Measurements from ENCODE around the gene ZDHHC7.
"Not testable (repeated sequence)": the region's sequence is repeated elsewhere in the genome, so short reads cannot be mapped to it uniquely, and the experiment has no call there.

Gene ZDHHC7

DNA sequence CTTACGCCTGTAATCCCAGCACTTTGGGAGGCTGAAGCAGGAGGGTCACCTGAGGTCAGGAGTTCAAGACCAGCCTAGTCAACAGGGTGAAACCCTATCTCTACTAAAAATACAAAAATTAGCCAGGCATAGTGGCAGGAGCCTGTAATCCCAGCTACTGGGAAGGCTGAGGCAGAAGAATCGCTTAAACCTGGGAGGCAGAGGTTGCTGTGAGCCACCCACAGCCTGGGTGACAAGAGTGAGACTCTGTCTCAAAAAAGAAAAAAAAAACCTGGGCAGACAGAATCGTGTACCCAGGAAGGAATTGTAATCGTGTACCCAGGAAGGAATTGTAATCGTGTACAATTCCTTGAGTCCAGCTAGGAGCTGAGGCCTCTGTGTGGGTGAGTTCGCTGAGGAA lies 72.7 kb downstream of the ZDHHC7 start:
- H3K4me1 ChIP-seq (ENCODE audit: control insufficient read depth, insufficient read depth, low read length); H3K27me3 ChIP-seq (ENCODE audit: control insufficient read depth, insufficient read depth, low read length); H3K36me3 ChIP-seq (ENCODE audit: control insufficient read depth, insufficient read depth, low read length); H3K9ac ChIP-seq (ENCODE audit: low read depth, low read length); H3K4me3 ChIP-seq (ENCODE audit: low read depth, low read length); H3K9me3 ChIP-seq (ENCODE audit: control insufficient read depth, insufficient read depth, low read length): not testable (repeated sequence)

DNA sequence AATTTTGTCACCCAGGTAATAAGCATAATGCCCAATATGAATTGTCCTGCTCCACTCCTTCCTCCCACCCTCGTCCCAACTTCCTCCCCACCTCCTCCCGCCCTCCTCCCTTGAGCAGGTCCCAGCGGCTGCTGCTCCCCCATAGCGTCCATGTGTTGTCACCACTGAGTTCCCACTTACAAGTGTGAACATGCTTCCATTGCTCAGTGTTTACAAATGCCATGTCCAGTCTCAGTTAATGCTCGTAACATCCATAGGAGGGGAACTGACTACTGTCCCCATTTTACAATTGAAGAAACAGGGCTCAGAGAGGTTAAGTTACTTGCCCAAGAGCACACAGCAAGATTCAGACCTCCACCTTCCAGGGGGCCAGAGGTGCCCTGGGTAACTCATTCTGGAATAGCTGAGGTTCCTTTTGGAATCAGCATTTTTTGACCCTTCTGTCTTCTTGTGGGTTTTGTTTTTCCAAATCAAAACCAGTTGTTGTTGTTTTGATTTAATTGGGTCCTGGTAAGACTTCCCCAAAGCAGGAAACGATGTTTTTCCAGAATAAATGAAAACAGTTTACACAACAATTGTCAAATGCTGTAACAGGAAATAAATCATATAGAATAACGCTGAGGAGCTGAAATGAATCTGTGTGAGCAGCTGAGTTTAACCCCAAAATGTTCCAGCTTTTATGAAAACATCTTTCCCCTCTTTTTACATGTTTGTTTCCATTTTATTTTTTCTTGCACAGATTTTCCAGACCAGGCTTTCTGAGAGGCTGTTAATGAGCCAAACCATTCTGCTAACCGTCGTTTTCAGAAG lies 73.9 kb downstream of the ZDHHC7 start:
- Histone ChIP-seq H3K9me3 (ENCODE audit: control insufficient read depth, insufficient read depth, low read length) (no peaks in the 10 kb centered on the region), H3K4me1 (ENCODE audit: control insufficient read depth, insufficient read depth, low read length) (no peaks in the 10 kb centered on the region), H3K36me3 (ENCODE audit: control insufficient read depth, insufficient read depth, low read length) (no peaks in the 10 kb centered on the region), H3K9ac (ENCODE audit: low read depth, low read length) (no peak overlapping the region), H3K27me3 (ENCODE audit: control insufficient read depth, insufficient read depth, low read length) (no peaks in the 10 kb centered on the region), H3K4me3 (ENCODE audit: low read depth, low read length) (no peak overlapping the region)

DNA sequence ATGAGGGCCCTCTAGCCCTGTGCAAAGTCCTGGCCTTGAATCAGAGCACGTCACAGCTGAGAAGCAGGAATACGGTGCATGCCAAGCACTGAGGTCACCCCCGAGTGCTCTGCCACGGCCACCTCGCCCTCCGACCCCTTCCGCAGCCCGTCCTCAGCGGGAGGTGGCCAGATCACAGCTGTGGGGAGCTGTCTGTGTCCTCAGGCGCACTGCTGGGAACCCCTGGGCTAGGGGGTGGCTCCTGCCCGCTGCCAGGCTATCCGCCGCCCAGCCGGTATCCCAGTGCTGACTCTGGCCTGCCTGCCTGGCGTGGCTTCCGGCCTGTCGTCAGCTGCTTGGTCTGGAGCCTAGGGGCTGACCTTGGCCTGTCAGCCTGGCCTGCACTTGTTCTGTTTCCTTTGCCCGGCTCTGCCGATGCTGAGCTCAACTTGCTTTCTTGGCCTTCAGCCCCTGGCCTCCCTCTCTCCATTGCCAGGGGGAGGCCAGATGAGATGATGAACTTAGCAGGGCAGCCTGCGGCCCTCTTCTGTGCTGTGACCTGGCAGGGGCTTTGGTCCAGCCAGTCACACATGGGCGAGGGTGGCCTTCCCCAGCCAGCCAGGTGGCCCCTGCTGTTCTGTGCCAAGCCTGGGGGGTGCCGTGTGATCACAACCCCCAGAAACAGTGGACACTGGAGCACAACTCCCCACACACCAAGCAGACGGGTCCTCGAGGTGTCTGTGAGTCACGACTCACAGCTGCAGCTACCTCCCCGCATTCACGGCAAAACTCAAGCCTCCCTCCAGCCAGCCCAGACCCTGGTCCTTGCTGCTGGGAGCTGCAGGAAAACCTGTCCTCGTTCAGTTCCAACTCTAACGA lies 77.3 kb downstream of the ZDHHC7 start:
- no peaks in the 10 kb centered on the region for H3K9me3 ChIP-seq (ENCODE audit: control insufficient read depth, insufficient read depth, low read length)
- H3K9ac ChIP-seq (ENCODE audit: low read depth, low read length), result no peak overlapping the region
- H3K27me3 ChIP-seq (ENCODE audit: control insufficient read depth, insufficient read depth, low read length), result no peaks in the 10 kb centered on the region
- no peaks in the 10 kb centered on the region for H3K36me3 ChIP-seq (ENCODE audit: control insufficient read depth, insufficient read depth, low read length)
- H3K4me1 ChIP-seq (ENCODE audit: control insufficient read depth, insufficient read depth, low read length), result no peaks in the 10 kb centered on the region
- no peak overlapping the region for H3K4me3 ChIP-seq (ENCODE audit: low read depth, low read length)

DNA sequence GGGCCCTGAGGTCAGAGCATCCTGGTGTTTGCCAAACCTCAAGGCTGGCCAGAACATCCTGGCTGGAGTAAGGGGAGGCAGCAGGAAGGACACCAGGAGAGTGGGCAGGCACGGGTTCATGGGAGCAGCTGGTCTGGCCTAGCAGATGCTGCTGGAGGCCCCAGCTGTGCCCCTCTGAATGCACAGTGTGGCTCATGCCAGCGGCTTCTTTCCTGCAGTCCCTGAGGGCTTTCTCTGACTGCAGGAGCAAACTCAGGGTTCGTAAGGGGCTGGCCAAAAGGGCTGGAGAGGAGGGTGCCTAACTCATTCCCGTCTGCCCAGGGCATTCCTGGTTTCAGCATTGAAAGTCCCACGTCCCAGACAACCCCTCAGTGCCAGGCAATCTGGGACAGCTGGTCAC lies 78.7 kb downstream of the ZDHHC7 start:
- H3K27me3 ChIP-seq (ENCODE audit: control insufficient read depth, insufficient read depth, low read length), result no peaks in the 10 kb centered on the region
- H3K4me1 ChIP-seq (ENCODE audit: control insufficient read depth, insufficient read depth, low read length), result no peaks in the 10 kb centered on the region
- no peaks in the 10 kb centered on the region for H3K36me3 ChIP-seq (ENCODE audit: control insufficient read depth, insufficient read depth, low read length)

DNA sequence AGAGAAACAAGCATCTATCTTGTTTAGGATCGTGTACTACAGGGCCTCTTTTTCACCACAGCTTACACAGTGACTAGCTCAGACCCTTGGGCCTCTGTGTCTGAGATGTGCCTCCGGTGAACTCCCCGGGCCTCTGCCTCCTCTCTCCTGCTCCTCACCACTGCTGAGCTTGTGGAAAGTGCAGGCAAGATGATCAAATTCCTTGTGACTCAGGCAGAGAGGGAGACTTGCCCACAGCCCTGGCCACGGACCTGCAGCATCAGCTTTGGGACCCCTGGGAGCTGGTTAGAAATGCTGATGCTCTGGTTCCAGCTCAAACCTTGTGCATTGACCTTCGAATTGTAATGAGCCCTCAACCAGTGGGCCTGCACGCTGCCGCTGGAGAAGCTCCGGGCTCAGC lies 79.8 kb downstream of the ZDHHC7 start:
- Histone ChIP-seq H3K9me3 (ENCODE audit: control insufficient read depth, insufficient read depth, low read length) (no peaks in the 10 kb centered on the region), H3K4me1 (ENCODE audit: control insufficient read depth, insufficient read depth, low read length) (no peaks in the 10 kb centered on the region), H3K4me3 (ENCODE audit: low read depth, low read length) (no peak overlapping the region), H3K27me3 (ENCODE audit: control insufficient read depth, insufficient read depth, low read length) (no peaks in the 10 kb centered on the region), H3K36me3 (ENCODE audit: control insufficient read depth, insufficient read depth, low read length) (no peaks in the 10 kb centered on the region), H3K9ac (ENCODE audit: low read depth, low read length) (no peak overlapping the region)

More for the DNA sequence above, 78.7 kb downstream of the ZDHHC7 start:
- H3K4me3 ChIP-seq (ENCODE audit: low read depth, low read length), result no peak overlapping the region
- no peak overlapping the region for H3K9ac ChIP-seq (ENCODE audit: low read depth, low read length)
- no peaks in the 10 kb centered on the region for H3K9me3 ChIP-seq (ENCODE audit: control insufficient read depth, insufficient read depth, low read length)

DNA sequence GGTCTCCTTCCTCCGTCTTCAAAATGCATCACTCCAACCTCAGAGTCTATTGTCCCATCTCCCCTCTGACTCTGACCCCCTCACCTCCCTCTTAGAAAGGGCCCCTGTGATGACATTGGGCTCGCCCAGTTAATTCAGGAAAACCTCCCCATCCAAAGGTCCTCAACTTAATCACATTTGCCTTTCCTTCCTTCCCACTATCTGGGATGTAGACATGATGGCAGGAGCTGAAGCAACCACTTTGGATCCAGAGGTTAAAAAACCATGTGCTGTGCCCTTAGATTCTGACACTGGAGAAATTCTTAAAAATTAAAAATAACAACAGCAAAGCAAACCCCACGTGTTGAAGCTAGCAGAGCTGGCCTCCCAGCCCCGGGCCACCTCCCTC lies 80.2 kb downstream of the ZDHHC7 start:
- Histone ChIP-seq H3K27me3 (ENCODE audit: control insufficient read depth, insufficient read depth, low read length) (no peaks in the 10 kb centered on the region), H3K9ac (ENCODE audit: low read depth, low read length) (no peak overlapping the region), H3K4me1 (ENCODE audit: control insufficient read depth, insufficient read depth, low read length) (no peaks in the 10 kb centered on the region), H3K9me3 (ENCODE audit: control insufficient read depth, insufficient read depth, low read length) (no peaks in the 10 kb centered on the region), H3K4me3 (ENCODE audit: low read depth, low read length) (no peak overlapping the region), H3K36me3 (ENCODE audit: control insufficient read depth, insufficient read depth, low read length) (no peaks in the 10 kb centered on the region)

DNA sequence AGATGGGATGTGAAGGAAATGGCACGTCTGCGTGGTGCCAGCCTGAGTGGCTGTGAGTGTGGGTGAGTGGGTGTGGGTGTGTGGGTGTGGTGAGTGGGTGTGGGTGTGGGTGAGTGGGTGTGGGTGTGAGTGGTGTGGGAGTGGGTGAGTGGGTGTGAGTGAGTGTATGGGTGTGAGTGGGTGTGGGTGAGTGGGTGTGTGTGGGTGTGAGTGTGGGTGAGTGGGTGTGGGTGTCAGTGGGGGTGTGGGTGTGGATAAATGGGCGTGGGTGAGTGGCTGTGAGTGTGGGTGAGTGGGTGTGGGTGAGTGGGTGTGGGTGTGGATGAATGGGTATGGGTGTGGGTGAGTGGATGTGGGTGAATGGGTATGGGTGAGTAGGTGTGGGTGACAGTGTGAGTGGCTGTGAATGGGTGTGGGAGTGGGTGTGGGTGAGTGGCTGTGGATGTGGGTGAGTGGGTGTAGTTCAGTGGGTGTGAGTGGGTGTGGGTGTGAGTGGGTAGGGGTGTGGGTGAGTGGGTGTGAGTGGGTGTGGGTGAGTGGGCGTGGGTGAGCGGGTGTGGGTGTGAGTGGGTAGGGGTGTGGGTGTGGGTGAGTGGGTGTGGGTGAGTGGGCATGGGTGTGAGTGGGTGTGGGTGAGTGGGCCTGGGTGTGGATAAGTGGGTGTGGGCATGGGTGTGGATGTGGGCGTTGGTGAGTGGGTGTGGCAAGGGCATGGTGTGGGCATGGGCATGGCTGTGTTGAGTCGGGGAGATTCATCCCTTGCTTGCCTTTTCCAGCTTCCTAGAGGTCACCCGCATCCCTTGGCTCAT lies 80.8 kb downstream of the ZDHHC7 start:
- Histone ChIP-seq H3K4me3 (ENCODE audit: low read depth, low read length) (no peak overlapping the region), H3K4me1 (ENCODE audit: control insufficient read depth, insufficient read depth, low read length) (no peaks in the 10 kb centered on the region), H3K36me3 (ENCODE audit: control insufficient read depth, insufficient read depth, low read length) (no peaks in the 10 kb centered on the region), H3K9ac (ENCODE audit: low read depth, low read length) (no peak overlapping the region), H3K27me3 (ENCODE audit: control insufficient read depth, insufficient read depth, low read length) (no peaks in the 10 kb centered on the region), H3K9me3 (ENCODE audit: control insufficient read depth, insufficient read depth, low read length) (no peaks in the 10 kb centered on the region)

DNA sequence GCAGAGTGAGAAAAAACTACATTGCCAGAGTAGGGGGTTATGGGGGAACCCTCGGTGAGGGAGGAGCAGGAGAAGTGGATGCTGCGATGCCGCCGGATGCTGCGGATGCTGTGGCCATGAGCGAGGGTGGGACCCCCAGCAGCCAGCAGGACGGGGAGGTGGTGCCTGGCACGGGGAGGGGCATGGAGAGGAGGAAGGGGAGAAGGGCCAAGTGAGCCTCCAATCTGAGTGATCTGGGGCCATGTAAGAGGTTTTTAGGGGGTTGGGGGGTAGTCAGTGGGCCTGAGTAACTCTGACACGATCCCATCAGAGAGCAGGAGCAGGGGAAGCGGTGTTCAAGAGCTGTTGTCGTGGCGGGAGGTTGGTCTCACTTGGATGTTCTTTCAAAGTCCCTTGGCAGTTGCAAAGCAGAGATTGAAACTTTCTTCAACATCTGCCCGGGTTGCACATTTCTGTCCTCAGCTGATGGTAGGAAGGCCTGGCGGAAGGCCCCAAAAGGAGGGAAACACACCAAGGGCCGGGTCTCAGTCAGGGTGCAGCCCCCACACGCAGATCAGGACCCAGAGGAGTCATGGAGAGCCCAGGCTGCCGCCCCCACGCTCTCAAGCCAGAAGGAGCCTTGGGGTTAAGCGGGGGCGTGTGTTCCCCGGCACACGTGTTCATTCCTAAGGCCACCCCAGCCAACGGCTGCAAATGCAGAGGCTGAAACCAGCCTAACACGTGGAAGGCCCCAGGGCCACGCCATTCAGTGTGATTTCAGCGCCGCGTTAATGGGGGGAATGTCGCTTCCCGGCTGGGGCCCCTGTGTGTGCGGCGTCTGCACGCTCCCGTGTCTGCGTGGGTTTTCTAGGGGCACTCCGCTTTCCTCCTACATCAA lies 81.7 kb downstream of the ZDHHC7 start:
- Histone ChIP-seq H3K9me3 (ENCODE audit: control insufficient read depth, insufficient read depth, low read length) (no peaks in the 10 kb centered on the region), H3K9ac (ENCODE audit: low read depth, low read length) (no peak overlapping the region), H3K36me3 (ENCODE audit: control insufficient read depth, insufficient read depth, low read length) (no peaks in the 10 kb centered on the region), H3K27me3 (ENCODE audit: control insufficient read depth, insufficient read depth, low read length) (no peaks in the 10 kb centered on the region), H3K4me3 (ENCODE audit: low read depth, low read length) (no peak overlapping the region), H3K4me1 (ENCODE audit: control insufficient read depth, insufficient read depth, low read length) (no peaks in the 10 kb centered on the region)

DNA sequence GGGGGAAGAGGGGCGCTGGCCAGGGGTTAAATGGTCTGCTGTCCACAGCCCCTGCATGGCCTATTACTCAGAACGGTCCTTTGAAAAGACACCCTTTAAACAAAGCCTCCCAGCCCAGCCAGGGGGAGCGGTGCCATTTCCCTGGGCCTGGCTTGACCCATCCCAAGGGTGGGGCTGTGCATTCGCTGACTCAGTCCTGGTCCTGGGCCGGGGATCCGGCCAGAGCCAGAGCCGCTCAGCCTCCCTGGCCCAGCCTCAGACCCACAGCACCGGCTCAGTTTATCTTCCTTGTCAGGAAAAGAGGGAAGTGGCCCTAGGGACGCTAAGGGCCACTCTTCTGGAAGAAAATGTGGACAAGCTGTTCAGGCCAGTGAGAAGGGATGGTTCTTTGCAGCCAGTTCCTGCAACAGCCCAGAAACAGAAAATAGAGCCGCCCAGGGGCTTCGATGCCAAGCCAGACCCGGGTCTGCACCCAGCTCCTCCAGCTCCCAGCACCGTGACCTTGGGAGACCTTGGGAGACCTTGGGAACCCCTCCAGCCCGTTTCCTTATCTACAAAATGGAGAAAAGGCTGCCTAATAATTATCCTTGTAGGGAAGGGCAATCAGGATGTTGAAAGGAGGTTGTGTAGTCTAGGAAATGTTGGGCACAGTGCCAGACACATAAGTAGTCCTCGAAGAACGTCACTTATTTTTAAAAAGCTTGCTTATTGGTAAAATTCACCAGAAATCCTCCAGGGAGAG lies 82.5 kb downstream of the ZDHHC7 start:
- Histone ChIP-seq H3K9ac (ENCODE audit: low read depth, low read length) (no peak overlapping the region), H3K36me3 (ENCODE audit: control insufficient read depth, insufficient read depth, low read length) (no peaks in the 10 kb centered on the region), H3K27me3 (ENCODE audit: control insufficient read depth, insufficient read depth, low read length) (no peaks in the 10 kb centered on the region), H3K4me1 (ENCODE audit: control insufficient read depth, insufficient read depth, low read length) (no peaks in the 10 kb centered on the region), H3K9me3 (ENCODE audit: control insufficient read depth, insufficient read depth, low read length) (no peaks in the 10 kb centered on the region), H3K4me3 (ENCODE audit: low read depth, low read length) (no peak overlapping the region)

DNA sequence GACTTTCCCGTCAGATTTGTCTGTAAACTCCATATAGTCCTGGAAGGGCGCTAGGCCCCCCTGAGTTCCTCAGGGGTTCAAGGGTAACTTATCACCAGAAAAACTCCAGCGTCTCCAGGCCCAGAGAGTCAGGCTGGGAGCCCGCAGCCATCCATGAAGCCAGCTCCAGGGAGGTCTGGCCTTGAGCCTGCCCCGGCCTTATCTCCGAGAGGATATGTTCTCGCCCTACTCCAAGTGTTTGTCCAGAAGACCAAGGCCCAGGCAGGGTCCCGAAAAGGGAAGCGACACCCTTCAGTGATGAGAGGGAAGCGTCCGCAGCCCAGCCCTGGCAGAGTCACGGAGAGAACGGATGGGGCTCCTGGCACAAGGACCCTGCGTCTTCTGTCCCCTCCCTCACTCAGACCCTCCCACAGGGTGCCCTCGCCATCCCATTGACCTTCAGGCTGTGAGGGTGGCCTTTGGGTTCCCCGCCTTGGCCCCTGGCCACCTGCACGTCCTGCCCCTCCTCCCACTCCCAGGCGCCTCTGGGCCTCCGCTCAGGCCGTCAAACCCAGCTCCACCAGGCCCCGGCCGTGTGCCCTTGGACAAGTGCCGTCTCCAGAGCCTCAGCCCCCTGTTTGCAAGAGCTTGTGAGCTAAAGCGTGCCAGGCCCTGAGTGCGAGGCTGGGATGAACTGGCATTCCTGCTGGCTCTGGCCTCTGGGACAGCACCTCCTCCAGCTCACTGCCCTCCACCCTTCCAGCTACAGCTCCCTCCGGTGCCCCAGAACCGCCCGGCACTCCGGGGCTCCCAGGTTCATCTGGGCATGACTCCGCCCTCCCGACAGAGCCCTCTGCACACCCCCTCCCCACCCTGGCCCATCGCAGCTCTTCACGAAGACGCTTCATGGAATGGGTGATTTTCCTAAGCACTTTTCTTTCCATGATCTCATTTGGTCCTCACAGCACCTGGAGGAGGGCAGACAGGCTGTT lies 83.4 kb downstream of the ZDHHC7 start:
- Histone ChIP-seq H3K9me3 (ENCODE audit: control insufficient read depth, insufficient read depth, low read length) (no peaks in the 10 kb centered on the region), H3K9ac (ENCODE audit: low read depth, low read length) (no peak overlapping the region), H3K36me3 (ENCODE audit: control insufficient read depth, insufficient read depth, low read length) (no peaks in the 10 kb centered on the region), H3K27me3 (ENCODE audit: control insufficient read depth, insufficient read depth, low read length) (no peaks in the 10 kb centered on the region), H3K4me1 (ENCODE audit: control insufficient read depth, insufficient read depth, low read length) (no peaks in the 10 kb centered on the region), H3K4me3 (ENCODE audit: low read depth, low read length) (no peak overlapping the region)
